RWPE1 (cell line): ENCODE measurements around the gene IRF2.
"Not testable (repeated sequence)": the region's sequence is repeated elsewhere in the genome, so short reads cannot be mapped to it uniquely, and the experiment has no call there.

Experiments used
- CTCF ChIA-PET: fragments of 350-600 bp; sonication (Branson Sonifier 250); formaldehyde crosslinking; extraction: SDS; loops from one replicate; lab custom pipeline; 2021; lab: Yijun Ruan, JAX
- POLR2A ChIA-PET: fragments of 400-600 bp; formaldehyde crosslinking; extraction: SDS; loops from one replicate; lab custom pipeline; 2020; ENCODE audit warnings: antibody characterized with exemption; ENCODE audit not compliant: low non-redundant PET; lab: Yijun Ruan, JAX
- DNase-seq: peaks from one replicate; pipeline ENCODE4 v3.0.0; 2012; ENCODE audit warnings: low spot score
- H3K27ac ChIP-seq: fragments of 450-650 bp; 2 replicates; pipeline ENCODE4 v1.5.1; 2017
- TF ChIP-seq, protein P1 (sequence below): fragments of 450-650 bp; conservative IDR thresholded peaks from 2 replicates; pipeline ENCODE4 v1.5.1; 2017; ENCODE audit warnings: low read depth, mild to moderate bottlenecking

IRF2 gene

DNA sequence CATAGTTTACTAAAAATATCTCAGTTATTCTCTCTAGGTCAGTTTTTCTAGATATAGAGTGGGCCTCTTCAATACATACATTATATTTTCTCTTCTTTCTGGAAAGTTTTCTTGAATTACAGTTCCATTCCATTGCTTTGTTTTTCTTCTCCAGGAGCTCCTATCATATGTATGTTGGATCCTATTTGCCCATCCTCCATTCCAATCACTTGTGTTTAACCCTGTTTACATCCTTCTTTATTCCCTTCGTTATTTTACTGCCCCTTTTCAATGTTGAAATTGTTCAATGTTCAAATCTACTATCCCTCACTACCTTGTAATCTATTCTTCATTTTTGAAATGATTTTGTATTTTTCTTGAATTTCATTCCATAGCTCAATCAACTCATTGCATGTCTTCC lies 97.4 kb downstream of the IRF2 start:
- DNase-seq: no peak
- ChIA-PET CTCF (interaction anchor here (0.8 kb wide), 1 partner anchor 33 kb away, joined by 5 read pairs; no protein-coding TSS in a partner anchor), POLR2A (no interaction called here)
- TF ChIP-seq, protein P1, sequence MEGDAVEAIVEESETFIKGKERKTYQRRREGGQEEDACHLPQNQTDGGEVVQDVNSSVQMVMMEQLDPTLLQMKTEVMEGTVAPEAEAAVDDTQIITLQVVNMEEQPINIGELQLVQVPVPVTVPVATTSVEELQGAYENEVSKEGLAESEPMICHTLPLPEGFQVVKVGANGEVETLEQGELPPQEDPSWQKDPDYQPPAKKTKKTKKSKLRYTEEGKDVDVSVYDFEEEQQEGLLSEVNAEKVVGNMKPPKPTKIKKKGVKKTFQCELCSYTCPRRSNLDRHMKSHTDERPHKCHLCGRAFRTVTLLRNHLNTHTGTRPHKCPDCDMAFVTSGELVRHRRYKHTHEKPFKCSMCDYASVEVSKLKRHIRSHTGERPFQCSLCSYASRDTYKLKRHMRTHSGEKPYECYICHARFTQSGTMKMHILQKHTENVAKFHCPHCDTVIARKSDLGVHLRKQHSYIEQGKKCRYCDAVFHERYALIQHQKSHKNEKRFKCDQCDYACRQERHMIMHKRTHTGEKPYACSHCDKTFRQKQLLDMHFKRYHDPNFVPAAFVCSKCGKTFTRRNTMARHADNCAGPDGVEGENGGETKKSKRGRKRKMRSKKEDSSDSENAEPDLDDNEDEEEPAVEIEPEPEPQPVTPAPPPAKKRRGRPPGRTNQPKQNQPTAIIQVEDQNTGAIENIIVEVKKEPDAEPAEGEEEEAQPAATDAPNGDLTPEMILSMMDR: no peak
- no peak overlapping the region for H3K27ac ChIP-seq

DNA sequence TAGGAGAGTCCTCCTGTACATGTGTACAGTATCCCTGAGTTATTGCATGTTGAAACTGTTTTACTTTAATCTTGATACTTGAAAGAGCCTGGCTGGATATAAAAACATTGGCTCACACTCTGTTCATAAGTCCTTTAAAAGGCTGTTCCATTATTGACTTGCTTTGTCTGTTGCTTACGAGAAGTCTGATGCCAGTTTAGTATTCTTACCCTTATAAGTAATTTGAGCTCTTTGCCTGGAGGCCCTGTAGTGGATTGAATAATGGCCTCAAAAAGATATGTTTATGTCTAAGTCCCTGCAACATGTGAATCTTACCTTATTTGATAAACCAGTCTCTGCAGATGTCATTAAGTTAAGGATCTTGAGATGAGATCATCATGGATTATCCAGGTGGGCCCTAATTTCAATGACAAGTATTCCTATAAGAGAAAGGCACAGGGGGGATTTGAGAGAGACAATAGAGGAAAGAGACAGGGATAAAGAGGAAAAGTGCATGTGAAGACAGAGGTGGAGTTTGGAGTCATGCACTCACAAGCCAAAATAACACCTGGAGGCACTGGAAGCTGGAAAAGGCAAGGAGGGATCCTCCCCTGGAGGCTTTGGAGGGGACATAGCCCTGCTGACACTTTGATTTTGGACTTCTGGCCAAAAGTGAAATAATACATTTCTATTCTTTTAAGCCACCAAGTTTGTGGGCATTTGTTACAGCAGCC lies 98.1 kb downstream of the IRF2 start:
- TF ChIP-seq, protein P1: no peak
- no peak for DNase-seq
- POLR2A ChIA-PET: no interaction called here
- no peak overlapping the region for H3K27ac ChIP-seq
- CTCF ChIA-PET: no interaction called here

DNA sequence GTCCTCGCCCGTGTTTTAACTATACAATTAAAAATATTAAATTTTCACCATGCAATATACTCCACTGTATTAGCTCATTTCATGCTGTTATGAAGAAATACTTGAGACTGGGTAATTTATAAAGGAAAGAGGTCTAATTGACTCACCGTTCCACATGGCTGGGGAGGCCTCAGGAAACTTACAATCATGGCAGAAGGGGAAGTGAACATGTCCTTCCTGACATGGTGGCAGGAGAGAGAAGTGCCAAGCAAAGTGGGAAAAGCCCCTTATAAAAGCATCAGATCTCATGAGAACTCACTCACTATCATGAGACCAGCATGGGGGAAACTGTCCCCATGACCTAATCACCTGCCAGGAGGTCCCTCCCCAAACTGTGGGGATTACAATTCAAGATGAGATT lies 98.7 kb downstream of the IRF2 start:
- POLR2A ChIA-PET, H3K27ac ChIP-seq, DNase-seq, CTCF ChIA-PET: not testable (repeated sequence)

DNA sequence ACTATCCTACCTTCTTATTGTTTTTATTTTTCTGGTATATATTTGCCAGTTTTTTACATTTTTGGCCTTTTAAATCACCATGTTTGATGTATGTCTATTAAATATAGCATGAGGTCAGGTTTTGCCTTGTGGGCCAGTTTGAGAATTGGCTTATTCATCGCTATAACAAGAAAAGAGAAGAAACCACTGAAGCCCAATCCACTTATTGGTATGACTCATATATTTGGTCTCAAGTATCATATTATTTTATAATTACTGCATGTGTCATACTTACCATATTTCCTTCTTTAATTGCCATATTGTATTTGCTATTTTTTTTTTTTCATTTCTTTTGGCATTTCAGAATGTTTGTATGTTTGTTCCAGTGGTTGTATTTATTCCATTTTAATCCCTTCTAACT lies 99.3 kb downstream of the IRF2 start:
- TF ChIP-seq, protein P1: no peak
- CTCF ChIA-PET: no interaction called here
- peak; percentile 45 for DNase-seq
- POLR2A ChIA-PET: no interaction called here
- H3K27ac ChIP-seq: no peak overlapping the region

DNA sequence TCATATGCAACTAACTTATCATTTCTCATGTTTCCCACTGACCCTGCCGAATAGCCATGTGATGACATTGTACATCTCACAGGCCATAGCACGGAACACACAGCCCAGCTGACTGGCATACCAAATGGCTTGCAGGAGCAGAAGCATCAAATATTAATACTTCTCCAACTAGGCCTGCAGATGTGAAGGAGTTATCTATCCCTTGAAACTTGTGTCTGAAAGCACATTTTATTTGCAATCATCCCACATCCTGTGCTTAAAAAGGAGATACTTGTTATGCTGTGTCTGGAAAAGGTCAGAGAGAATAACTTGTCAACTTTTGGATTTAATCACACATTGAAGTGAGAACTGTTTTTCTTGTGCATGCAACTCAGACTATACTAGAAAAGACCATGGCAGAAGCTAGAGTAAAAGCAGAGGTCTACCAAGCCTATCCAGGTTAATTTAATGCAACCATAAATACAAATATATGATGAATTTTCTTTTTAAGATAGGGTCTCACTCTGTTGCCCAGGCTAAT lies 100.4 kb downstream of the IRF2 start:
- TF ChIP-seq, protein P1: no peak
- no peak for DNase-seq
- ChIA-PET CTCF (no interaction called here), POLR2A (no interaction called here)
- H3K27ac ChIP-seq: no peak overlapping the region

DNA sequence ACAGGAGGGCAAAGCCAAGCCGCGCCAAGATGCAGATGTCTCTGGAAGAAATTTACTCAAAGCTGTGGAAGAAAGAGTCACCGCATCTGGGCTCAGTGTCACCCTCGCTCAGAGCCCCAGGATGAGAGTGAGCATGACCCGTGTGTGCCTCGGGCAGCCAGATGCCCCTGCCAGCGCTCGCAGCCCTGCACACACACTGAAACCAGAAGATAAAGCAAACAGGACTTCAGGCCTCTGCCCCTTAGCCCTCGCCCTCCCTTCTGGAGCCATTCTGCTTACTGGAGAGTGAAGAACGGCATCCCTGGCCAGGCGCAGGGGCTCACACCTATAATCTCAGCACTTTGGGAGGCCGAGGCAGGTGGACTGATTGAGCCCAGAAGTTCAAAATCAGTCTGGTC lies 103.0 kb downstream of the IRF2 start:
- no peak overlapping the region for H3K27ac ChIP-seq
- TF ChIP-seq, protein P1: no peak
- CTCF ChIA-PET: no interaction called here
- POLR2A ChIA-PET: no interaction called here
- no peak for DNase-seq

DNA sequence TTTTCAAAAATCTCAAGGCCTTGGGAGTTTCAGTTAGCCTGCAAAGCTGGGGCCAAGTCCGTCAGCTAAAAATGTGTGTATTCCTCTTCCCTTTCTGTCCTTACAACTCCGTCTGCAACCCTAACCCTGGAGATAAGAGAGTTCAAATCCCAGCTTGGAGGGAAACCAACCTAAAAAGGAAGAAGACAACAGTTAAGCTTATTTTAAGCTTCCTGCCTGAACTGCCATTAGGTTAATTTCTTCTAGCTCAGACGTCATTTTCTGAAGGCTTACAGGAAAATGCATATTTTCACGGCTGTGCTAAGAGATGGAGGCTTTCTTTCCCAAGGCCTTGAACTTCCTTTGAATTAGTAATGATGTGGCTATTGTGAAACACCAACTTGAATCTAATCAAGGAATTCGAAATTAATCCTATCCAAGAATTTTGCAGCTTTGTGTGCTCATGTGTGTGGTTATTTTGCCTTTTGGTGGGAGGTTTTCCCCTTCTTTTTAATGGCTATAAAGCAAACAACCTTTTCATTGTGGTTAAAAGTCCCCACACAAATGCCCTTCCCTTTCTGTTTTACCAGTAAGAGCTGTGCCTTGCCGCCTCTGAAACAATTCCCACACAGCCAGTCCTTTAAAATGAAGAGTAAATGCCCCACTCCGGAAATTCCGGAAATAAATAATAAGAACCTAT lies 103.5 kb downstream of the IRF2 start:
- TF ChIP-seq, protein P1: no peak
- ChIA-PET CTCF (no interaction called here), POLR2A (no interaction called here)
- H3K27ac ChIP-seq: no peak overlapping the region
- no peak for DNase-seq
